SW480 (cell line): ENCODE results near the gene SLC9A7.

Experiments used
- DNase-seq: peaks from one replicate; pipeline ENCODE4 v3.0.0-alpha.2; 2016; ENCODE audit warnings: low spot score

Gene SLC9A7

GRCh38 chrX:46703980-46704379 lies 54.9 kb downstream of the SLC9A7 start:
- no peak for DNase-seq

- DNase-seq = no peak
Observed at GRCh38 chrX:46698691-46699090, 60.2 kb downstream of the SLC9A7 start.

DNA sequence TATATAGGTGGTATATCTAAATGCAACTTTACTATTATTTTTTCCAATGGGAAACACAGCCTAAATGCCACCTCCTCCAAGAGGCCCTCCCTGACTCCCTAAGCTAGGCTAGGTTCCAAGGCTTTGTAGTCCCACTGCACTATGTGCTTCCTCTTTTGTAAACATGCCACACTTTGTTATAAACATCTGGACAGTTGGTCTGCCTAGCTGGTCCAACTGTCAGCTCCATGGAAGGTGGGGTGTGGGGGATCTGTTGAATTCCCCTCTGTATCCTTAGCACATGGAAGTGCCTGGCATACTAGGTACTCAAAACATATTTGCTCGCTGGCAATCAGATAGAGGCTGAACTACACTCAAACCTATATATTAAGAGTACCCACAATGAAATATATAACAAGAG lies 63.4 kb downstream of the SLC9A7 start:
- no peak for DNase-seq

GRCh38 chrX:46694549-46694948 lies 64.4 kb downstream of the SLC9A7 start:
- no peak for DNase-seq

DNA sequence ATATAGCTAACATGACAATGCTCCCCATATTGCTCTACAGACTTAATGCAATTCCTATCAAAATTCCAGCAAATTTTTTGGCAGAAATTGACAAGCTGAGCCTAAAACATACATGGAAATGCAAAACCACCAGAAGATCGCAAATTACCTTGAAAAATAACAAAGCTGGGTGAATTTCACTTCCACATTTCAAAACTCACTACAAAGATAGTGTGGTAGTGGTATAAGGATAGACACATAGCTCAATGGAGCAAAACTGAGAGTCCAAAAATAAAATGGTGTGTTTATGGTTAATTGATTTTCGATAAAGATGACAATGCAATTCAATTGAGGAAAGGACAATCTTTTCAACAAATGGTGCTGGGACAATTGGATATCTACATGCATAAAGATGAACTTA lies 65.8 kb downstream of the SLC9A7 start:
- DNase-seq = no peak

- DNase-seq = no peak
Observed at GRCh38 chrX:46690818-46691217, 68.1 kb downstream of the SLC9A7 start.

GRCh38 chrX:46687619-46688018 lies 71.3 kb downstream of the SLC9A7 start:
- no peak for DNase-seq

DNA sequence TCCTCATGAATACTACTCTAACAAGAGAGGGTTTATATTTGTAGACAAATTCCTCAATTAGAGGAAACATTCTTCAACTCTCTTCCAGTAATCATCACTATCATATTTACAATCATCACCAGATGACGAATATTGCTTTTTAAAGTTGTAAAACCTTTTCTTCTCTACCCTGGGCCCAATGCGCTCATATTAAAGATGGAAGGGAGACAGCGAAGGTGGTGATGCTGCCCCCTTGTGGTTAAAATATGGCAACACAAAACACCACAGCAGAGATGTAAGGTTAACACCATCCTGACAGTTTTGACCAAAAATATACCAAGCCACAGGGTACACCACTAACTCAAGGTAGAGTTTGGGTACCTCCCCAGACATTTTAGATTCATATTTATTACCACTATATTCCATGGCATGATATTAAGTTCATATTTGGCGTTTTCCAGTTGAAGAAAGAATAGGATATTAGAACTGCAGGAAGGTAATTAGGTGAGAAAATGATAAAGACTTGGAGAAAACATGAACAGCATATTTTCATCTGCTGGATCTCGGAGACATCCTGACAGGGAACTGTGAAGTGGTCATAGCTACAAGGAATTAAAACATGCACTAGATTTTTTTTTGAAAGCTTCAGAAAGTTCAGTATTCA lies 72.8 kb downstream of the SLC9A7 start:
- peak; percentile 9 for DNase-seq

DNA sequence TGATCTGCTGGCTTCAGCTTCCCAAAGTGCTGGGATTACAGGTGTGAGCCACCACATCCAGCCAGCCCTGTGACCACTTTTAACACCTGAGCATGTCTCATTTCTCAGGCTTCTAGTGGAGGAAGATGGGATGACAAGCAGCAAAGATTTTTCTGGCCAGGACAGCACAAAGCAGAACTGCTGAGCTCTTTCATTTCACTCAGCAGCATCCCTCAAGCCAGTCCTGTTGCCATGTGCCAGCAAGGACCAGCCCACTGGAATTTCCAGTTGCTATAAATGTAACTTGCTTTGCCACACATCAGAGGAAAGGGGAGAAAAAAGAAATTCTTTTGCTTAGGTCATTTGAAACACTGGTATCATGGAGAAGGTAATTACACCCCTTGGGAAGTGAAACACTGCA lies 75.9 kb downstream of the SLC9A7 start:
- DNase-seq = peak; percentile 2

GRCh38 chrX:46681849-46682248 lies 77.1 kb downstream of the SLC9A7 start:
- DNase-seq = no peak

- DNase-seq = no peak
Observed at GRCh38 chrX:46678232-46678631, 80.7 kb downstream of the SLC9A7 start.

GRCh38 chrX:46676399-46677356 lies 82.2 kb downstream of the SLC9A7 start:
- no peak for DNase-seq

- DNase-seq = no peak
Observed at GRCh38 chrX:46673620-46674359, 85.1 kb downstream of the SLC9A7 start.

GRCh38 chrX:46670316-46670715 lies 88.6 kb downstream of the SLC9A7 start:
- DNase-seq = no peak

DNA sequence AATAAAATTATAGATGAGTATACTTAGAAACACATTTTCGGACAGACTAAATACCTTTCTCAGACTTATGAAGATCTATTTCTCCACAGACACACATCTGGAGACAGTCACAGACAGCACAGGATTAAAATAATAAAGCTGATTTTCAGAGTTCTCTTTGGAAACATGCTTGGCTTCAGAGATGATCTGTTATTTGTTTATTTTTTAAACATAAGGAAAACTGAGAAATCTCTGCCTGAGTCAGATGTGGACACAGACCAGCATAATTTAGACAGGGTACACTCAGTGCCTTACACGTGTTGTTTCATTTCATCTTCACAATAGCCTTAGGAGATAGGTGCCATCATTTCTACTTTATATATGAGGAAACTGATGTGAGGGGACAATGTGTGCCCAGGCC lies 92.1 kb downstream of the SLC9A7 start:
- DNase-seq = no peak

- DNase-seq = no peak
Observed at GRCh38 chrX:46665232-46666152, 93.4 kb downstream of the SLC9A7 start.

- DNase-seq = no peak
Observed at GRCh38 chrX:46662188-46662958, 96.5 kb downstream of the SLC9A7 start.

DNA sequence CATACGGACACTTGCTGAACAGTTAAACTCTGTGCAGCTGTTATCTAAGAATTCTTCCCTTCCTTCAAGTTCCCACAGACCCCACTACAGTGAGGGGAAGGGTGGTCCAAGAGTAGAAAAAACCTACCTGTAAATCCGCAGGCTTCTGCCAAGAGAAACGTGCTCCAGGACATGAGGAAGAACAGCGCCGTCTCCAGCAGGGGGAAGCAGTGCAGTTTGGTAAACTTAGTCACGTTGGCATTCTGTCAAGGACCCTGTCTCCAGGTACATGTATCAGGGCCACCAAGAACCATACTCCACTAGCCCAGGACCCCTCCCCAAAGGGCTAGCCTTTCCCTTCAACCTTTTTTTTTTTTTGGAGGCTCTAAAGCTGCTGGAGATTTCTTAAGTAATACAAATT lies 105.4 kb downstream of the SLC9A7 start:
- DNase-seq = no peak

DNA sequence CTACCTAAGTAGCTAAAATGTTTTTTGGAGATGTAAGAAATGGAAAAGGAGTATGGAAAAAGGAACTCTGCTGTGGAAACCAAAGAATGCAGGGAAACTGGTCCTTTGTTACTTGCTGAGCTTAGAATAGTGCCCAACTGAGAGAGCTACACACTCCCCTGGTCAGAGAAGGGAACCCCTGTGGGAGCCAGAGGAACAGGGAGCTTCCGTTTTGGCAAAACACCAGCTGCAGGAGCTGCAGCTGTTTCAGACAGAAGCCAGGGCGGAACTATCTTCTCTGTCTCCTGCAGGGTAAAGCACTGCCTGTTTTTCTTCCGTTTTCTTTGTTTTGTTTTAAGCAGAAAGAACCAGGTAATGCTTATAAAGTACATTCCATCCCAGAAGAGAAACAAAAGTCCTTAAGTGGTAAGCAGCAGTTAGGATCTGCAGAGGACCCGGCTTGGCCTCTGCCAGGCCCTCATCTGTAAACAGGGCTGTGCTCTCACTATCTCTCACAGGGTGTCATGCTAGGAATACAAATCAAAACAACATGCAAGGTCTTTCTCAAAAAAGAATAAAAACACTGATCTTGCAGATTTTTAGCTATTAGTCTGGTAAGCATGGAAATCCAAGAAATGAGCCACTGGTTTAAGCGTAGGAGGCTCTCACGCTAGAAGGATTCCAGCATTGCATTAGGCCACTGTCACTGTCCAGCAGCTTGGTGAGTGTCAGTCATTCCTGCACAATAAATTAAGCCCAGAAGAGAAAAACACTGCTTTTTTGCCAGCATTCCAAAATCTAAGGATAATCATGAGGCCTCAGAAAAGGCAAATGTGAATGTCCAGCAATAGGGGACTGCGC lies 109.3 kb downstream of the SLC9A7 start:
- DNase-seq = no peak

DNA sequence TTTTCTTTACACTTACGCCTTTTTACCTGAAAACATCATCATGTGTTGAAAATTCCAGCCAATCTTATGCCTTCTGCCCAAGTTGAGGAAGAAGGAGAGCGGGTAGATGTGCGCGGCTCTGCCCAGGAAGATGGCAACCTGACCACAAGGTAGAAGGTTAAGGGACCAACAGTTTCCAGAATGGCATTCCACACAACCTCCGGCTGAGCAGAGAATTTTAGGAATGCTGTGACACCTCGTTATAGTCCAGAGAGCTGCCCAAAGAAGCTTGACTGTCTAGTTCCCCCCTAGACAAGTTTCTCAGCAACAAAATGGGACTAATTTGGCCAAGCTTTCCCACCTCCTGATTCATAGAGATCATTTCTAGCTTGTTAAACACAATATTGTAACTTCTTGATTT lies 110.3 kb downstream of the SLC9A7 start:
- DNase-seq = no peak
